ENCODE measurements around the gene U2AF1L4.
A peak's percentile ranks its signal among the peaks of the same experiment; 100 is the strongest.

Gene U2AF1L4

GRCh38 chr19:35723671-35724070 lies 21.5 kb downstream of the U2AF1L4 start:
- DNase-seq (ENCODE audit: low read depth, low spot score): no peak
- TF ChIP-seq EZH2 (IDR thresholded peaks at IDR 0.05) (no peak), POLR2AphosphoS5 (IDR thresholded peaks at IDR 0.05; ENCODE audit: borderline replicate concordance, low read depth, low read length) (no peak), FOXP2 (optimal IDR thresholded peaks at IDR 0.05; ENCODE audit: control extremely low read depth, extremely low read length, insufficient read depth) (no peak)
- no peaks in the 10 kb centered on the region for H3K9me3 ChIP-seq (ENCODE audit: low read depth, low read length)
- peaks cover 72% of the 10 kb centered on the region; the same call in 1 of the 2 replicates for H3K36me3 ChIP-seq (ENCODE audit: insufficient read depth, low read length)
- no peak overlapping the region for H3K4me3 ChIP-seq
- no peak overlapping the region for H3K27ac ChIP-seq
- H3K9ac ChIP-seq (ENCODE audit: insufficient read length): no peak overlapping the region

DNA sequence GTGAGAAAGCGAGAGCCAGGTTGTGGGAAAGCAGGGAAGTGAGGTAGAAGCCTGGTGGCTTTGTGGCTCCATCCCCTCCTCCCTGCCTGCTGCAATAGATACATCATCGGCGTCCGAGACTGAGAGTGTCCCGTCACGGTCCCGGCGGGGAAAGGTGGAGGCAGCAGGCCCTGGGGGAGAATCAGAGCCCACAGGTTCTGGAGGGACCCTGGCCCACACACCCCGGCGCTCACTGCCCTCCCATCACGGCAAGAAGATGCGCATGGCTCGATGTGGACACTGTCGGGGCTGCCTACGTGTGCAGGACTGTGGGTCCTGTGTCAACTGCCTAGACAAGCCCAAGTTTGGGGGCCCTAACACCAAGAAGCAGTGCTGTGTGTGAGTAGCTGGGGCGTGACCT lies 22.3 kb downstream of the U2AF1L4 start:
- no peak for DNase-seq (ENCODE audit: low read depth, low spot score)
- no peak for TF ChIP-seq EZH2 (IDR thresholded peaks at IDR 0.05)
- no peak for TF ChIP-seq POLR2AphosphoS5 (IDR thresholded peaks at IDR 0.05; ENCODE audit: borderline replicate concordance, low read depth, low read length)
- TF ChIP-seq FOXP2 (optimal IDR thresholded peaks at IDR 0.05; ENCODE audit: control extremely low read depth, extremely low read length, insufficient read depth): no peak
- Histone ChIP-seq H3K9me3 (ENCODE audit: low read depth, low read length) (no peaks in the 10 kb centered on the region), H3K9ac (ENCODE audit: insufficient read length) (no peak overlapping the region), H3K27ac (no peak overlapping the region), H3K4me3 (no peak overlapping the region), H3K36me3 (ENCODE audit: insufficient read depth, low read length) (peaks cover 68% of the 10 kb centered on the region; the same call in 1 of the 2 replicates)

DNA sequence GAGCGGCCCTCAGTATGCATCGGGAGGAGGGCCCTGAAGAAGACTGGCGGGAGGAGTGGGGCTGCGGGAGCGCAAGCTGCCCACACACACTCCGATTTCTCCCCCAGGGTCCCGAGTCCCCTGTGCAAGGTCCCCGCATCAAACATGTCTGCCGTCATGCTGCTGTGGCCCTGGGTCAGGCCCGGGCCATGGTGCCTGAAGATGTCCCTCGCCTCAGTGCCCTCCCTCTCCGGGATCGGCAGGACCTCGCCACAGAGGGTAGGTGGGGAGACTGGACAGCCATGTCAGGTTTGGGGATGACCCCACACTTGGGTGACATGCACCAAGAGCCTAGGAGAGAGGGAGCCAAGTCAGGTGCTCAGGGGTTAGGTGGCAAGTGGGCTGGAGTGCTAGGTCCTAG lies 22.8 kb downstream of the U2AF1L4 start:
- H3K4me3 ChIP-seq: no peak overlapping the region
- no peak overlapping the region for H3K27ac ChIP-seq
- peaks cover 65% of the 10 kb centered on the region; the same call in 1 of the 2 replicates for H3K36me3 ChIP-seq (ENCODE audit: insufficient read depth, low read length)
- H3K9ac ChIP-seq (ENCODE audit: insufficient read length): no peak overlapping the region
- TF ChIP-seq FOXP2 (optimal IDR thresholded peaks at IDR 0.05; ENCODE audit: control extremely low read depth, extremely low read length, insufficient read depth) (no peak), POLR2AphosphoS5 (IDR thresholded peaks at IDR 0.05; ENCODE audit: borderline replicate concordance, low read depth, low read length) (no peak), EZH2 (IDR thresholded peaks at IDR 0.05) (no peak)
- DNase-seq (ENCODE audit: low read depth, low spot score): no peak
- no peaks in the 10 kb centered on the region for H3K9me3 ChIP-seq (ENCODE audit: low read depth, low read length)

DNA sequence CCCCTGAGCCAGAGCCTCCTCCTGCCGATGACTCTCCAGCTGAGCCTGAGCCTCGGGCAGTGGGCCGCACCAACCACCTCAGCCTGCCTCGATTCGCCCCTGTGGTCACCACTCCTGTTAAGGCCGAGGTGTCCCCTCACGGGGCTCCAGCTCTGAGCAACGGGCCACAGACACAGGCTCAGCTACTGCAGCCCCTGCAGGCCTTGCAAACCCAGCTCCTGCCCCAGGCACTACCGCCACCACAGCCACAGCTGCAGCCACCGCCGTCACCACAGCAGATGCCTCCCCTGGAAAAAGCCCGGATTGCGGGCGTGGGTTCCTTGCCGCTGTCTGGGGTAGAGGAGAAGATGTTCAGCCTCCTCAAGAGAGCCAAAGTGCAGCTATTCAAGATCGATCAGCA lies 23.8 kb downstream of the U2AF1L4 start:
- TF ChIP-seq EZH2 (IDR thresholded peaks at IDR 0.05) (no peak), POLR2AphosphoS5 (IDR thresholded peaks at IDR 0.05; ENCODE audit: borderline replicate concordance, low read depth, low read length) (no peak), FOXP2 (optimal IDR thresholded peaks at IDR 0.05; ENCODE audit: control extremely low read depth, extremely low read length, insufficient read depth) (no peak)

GRCh38 chr19:35720648-35721047 lies 24.6 kb downstream of the U2AF1L4 start:
- no peak for TF ChIP-seq EZH2 (IDR thresholded peaks at IDR 0.05)
- TF ChIP-seq FOXP2 (optimal IDR thresholded peaks at IDR 0.05; ENCODE audit: control extremely low read depth, extremely low read length, insufficient read depth): no peak
- TF ChIP-seq POLR2AphosphoS5 (IDR thresholded peaks at IDR 0.05; ENCODE audit: borderline replicate concordance, low read depth, low read length): no peak
- no peak for DNase-seq (ENCODE audit: low read depth, low spot score)
- Histone ChIP-seq H3K9ac (ENCODE audit: insufficient read length) (no peak overlapping the region), H3K36me3 (ENCODE audit: insufficient read depth, low read length) (peaks cover 48% of the 10 kb centered on the region; the same call in 1 of the 2 replicates), H3K4me3 (no peak overlapping the region), H3K27ac (no peak overlapping the region), H3K9me3 (ENCODE audit: low read depth, low read length) (no peaks in the 10 kb centered on the region)

More for the DNA sequence above, 23.8 kb downstream of the U2AF1L4 start:
- Histone ChIP-seq H3K27ac (no peak overlapping the region), H3K36me3 (ENCODE audit: insufficient read depth, low read length) (peaks cover 56% of the 10 kb centered on the region; the same call in 1 of the 2 replicates), H3K9ac (ENCODE audit: insufficient read length) (no peak overlapping the region), H3K4me3 (no peak overlapping the region), H3K9me3 (ENCODE audit: low read depth, low read length) (no peaks in the 10 kb centered on the region)
- DNase-seq (ENCODE audit: low read depth, low spot score): no peak

DNA sequence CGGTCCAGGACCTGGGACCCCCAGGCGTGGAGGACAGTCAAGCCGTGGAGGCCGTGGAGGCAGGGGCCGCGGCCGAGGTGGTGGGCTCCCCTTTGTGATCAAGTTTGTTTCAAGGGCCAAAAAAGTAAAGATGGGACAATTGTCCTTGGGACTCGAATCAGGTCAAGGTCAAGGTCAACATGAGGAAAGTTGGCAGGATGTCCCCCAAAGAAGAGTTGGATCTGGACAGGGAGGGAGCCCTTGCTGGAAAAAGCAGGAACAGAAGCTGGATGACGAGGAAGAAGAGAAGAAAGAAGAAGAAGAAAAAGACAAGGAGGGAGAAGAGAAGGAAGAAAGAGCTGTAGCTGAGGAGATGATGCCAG lies 25.1 kb downstream of the U2AF1L4 start:
- Histone ChIP-seq H3K9ac (ENCODE audit: insufficient read length) (no peak overlapping the region), H3K4me3 (no peak overlapping the region)

GRCh38 chr19:35719402-35720162 lies 25.6 kb downstream of the U2AF1L4 start:
- peaks cover 38% of the 10 kb centered on the region; the same call in 1 of the 2 replicates for H3K36me3 ChIP-seq (ENCODE audit: insufficient read depth, low read length)
- peak overlapping the region; percentile 90 for H3K4me3 ChIP-seq
- DNase-seq (ENCODE audit: low read depth, low spot score): no peak
- H3K9me3 ChIP-seq (ENCODE audit: low read depth, low read length): no peaks in the 10 kb centered on the region
- H3K27ac ChIP-seq: no peak overlapping the region
- TF ChIP-seq FOXP2 (optimal IDR thresholded peaks at IDR 0.05; ENCODE audit: control extremely low read depth, extremely low read length, insufficient read depth): no peak
- no peak for TF ChIP-seq POLR2AphosphoS5 (IDR thresholded peaks at IDR 0.05; ENCODE audit: borderline replicate concordance, low read depth, low read length)
- no peak for TF ChIP-seq EZH2 (IDR thresholded peaks at IDR 0.05)
- peak overlapping the region; percentile 92 for H3K9ac ChIP-seq (ENCODE audit: insufficient read length)

More for the DNA sequence above, 25.1 kb downstream of the U2AF1L4 start:
- Histone ChIP-seq H3K27ac (no peak overlapping the region), H3K9me3 (ENCODE audit: low read depth, low read length) (no peaks in the 10 kb centered on the region), H3K36me3 (ENCODE audit: insufficient read depth, low read length) (peaks cover 43% of the 10 kb centered on the region; the same call in 1 of the 2 replicates)
- no peak for TF ChIP-seq FOXP2 (optimal IDR thresholded peaks at IDR 0.05; ENCODE audit: control extremely low read depth, extremely low read length, insufficient read depth)
- no peak for TF ChIP-seq EZH2 (IDR thresholded peaks at IDR 0.05)
- no peak for TF ChIP-seq POLR2AphosphoS5 (IDR thresholded peaks at IDR 0.05; ENCODE audit: borderline replicate concordance, low read depth, low read length)
- no peak for DNase-seq (ENCODE audit: low read depth, low spot score)

GRCh38 chr19:35718345-35719041 lies 26.7 kb downstream of the U2AF1L4 start:
- peak overlapping the region; percentile 90 for H3K4me3 ChIP-seq
- TF ChIP-seq POLR2AphosphoS5 (IDR thresholded peaks at IDR 0.05; ENCODE audit: borderline replicate concordance, low read depth, low read length) (no peak), FOXP2 (optimal IDR thresholded peaks at IDR 0.05; ENCODE audit: control extremely low read depth, extremely low read length, insufficient read depth) (no peak), EZH2 (IDR thresholded peaks at IDR 0.05) (no peak)
- no peaks in the 10 kb centered on the region for H3K9me3 ChIP-seq (ENCODE audit: low read depth, low read length)
- no peak for DNase-seq (ENCODE audit: low read depth, low spot score)
- H3K36me3 ChIP-seq (ENCODE audit: insufficient read depth, low read length): peaks cover 27% of the 10 kb centered on the region; the same call in 1 of the 2 replicates
- peak overlapping the region; percentile 46; the same call in 1 of the 2 replicates for H3K27ac ChIP-seq
- peak overlapping the region; percentile 92 for H3K9ac ChIP-seq (ENCODE audit: insufficient read length)
